ENCODE measurements around the gene XYLT2. TPM values are rescaled to one million over a fixed set of nuclear protein-coding genes. Genes with fewer than 3 reads are reported as not detected.
"Not testable (repeated sequence)": the region's sequence is repeated elsewhere in the genome, so short reads cannot be mapped to it uniquely, and the experiment has no call there.

The XYLT2 gene
- total RNA-seq, 2 experiments from 2014 or later = 29.0 to 31.9 TPM

DNA sequence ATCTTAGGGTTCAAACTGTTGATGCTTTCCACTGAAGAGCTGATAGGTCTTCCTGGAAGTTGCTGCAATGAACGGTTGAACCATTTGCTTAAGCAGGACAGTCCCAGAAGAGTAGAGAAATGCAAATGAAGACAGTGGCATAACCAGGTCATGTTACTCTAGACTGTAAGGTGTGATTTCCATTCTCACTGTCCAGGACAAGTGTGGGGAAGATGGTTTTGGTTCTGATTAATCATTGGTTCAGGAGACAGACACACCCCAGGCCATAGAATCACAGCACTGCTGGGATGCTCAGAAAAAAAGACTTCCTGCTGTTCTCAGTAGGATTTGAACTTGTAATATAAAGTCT, 34.8 kb upstream of the XYLT2 start:
- H3K4me3 Mint-ChIP-seq = no peak overlapping the region
- no peaks in the 10 kb centered on the region for H3K36me3 Mint-ChIP-seq
- DNase-seq (no peak), ATAC-seq (ENCODE audit: low read depth) (no peak)
- POLR2A ChIA-PET = no interaction called here
- peaks cover 27% of the 10 kb centered on the region for H3K27me3 Mint-ChIP-seq
- H3K9me3 Mint-ChIP-seq = no peaks in the 10 kb centered on the region
- no peak overlapping the region for H3K27ac Mint-ChIP-seq
- H3K4me1 Mint-ChIP-seq = no peaks in the 10 kb centered on the region

DNA sequence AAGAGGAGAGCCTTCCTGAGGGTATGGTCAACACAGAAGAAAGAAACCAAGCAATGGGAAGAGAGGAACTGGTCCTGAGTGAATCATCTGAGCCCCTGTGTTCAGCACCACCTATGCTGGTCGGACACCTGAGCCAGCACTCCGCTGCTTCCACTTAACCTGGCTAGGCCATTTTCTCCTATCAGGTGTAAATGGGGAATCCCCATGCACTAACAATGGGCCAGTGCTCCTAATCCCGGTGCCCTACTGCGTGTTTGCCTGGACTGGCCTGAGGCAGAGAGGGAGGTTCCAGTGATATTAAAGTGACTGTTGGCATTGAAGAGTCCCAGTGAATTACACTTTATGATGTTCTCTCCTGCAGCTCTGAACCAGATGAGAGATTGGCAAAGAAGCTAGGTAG, 34.4 kb upstream of the XYLT2 start:
- POLR2A ChIA-PET = no interaction called here
- H3K27ac Mint-ChIP-seq = no peak overlapping the region

DNA sequence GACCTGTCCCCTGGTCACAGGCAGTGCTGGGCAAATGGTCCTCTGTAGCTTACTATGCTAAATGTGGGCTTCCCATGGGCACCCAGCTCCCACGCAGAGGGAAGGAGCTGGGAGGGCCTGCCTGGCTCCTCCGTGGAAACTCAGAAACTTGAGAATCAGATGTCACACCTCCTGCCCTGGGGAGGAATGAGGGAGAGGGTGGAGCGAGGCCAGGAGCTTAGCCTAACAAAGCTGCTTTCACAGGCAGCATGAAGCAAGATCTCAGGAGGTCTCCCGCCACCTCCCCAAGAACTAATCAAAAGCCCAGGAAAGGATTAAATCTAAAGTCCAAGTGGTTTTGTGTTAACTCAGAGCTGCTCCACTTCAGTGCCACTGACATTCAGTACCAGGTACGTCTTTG, 33.6 kb upstream of the XYLT2 start:
- H3K9me3 Mint-ChIP-seq = no peaks in the 10 kb centered on the region
- no peaks in the 10 kb centered on the region for H3K36me3 Mint-ChIP-seq
- no peak overlapping the region for H3K27ac Mint-ChIP-seq
- H3K4me3 Mint-ChIP-seq = no peak overlapping the region
- H3K4me1 Mint-ChIP-seq = no peaks in the 10 kb centered on the region
- H3K27me3 Mint-ChIP-seq = peaks cover 27% of the 10 kb centered on the region
- DNase-seq (no peak), ATAC-seq (ENCODE audit: low read depth) (no peak)
- POLR2A ChIA-PET = no interaction called here

More for the DNA sequence above, 34.4 kb upstream of the XYLT2 start:
- ATAC-seq (ENCODE audit: low read depth) = no peak
- H3K36me3 Mint-ChIP-seq = no peaks in the 10 kb centered on the region
- peaks cover 27% of the 10 kb centered on the region for H3K27me3 Mint-ChIP-seq
- no peak for DNase-seq
- H3K4me1 Mint-ChIP-seq = no peaks in the 10 kb centered on the region
- no peaks in the 10 kb centered on the region for H3K9me3 Mint-ChIP-seq
- no peak overlapping the region for H3K4me3 Mint-ChIP-seq

DNA sequence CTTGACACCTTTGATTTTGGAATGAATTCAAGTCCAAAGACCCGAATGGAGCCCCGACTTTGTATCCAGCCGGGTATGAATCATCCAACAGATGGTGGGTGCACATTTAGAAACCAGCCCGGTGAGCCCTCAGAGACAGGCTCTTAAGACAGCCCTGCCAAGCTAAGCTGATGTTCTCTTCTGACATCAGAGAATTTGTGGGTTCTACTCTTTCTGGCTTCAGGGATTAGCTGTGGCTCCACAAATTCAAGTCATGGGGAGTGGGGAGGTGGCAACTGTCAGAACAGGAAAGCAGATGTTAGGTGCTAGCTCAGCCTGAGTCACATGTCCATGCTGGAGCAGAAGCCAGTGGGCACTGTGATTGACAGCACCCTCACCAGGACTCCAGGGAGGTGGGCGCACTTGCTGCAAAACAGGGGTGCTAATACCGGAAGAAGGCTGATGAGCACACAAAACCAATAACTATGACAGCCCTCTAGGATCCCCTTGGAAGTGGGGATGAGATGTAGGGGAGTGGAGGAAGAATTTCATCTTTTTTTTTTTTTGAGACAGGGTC, 31.4 kb upstream of the XYLT2 start:
- no peak for DNase-seq
- H3K4me3 Mint-ChIP-seq = no peak overlapping the region
- H3K4me1 Mint-ChIP-seq = no peaks in the 10 kb centered on the region
- POLR2A ChIA-PET = no interaction called here
- no peak for ATAC-seq (ENCODE audit: low read depth)
- no peaks in the 10 kb centered on the region for H3K9me3 Mint-ChIP-seq
- no peaks in the 10 kb centered on the region for H3K36me3 Mint-ChIP-seq
- peaks cover 21% of the 10 kb centered on the region for H3K27me3 Mint-ChIP-seq
- H3K27ac Mint-ChIP-seq = no peak overlapping the region

DNA sequence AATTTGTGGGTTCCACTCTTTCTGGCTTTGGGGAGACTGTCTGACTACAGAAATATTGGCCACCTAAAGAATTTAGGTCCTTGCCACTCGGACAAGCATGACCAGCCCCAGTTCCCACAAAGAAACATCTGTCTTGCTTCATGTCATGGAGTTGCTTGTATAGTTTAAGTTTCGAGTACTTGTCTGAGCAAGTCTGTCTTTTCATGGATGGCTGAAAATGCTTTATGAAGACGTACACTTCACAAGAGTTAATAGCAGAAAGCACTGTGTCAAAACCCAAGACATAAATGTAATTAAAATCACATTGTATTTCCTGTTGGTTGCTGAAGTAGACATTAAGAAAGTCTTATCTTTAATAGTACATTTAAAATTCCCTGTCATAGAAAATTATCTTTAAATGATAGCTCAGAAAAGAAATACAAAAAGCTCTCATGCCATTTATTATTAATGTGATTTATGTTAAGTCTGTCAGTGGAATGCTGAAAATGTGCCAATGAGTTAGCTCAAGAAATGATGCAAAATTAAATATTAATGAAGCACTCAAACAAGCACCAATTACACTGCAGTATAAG, 29.8 kb upstream of the XYLT2 start:
- POLR2A ChIA-PET = no interaction called here
- Mint-ChIP-seq H3K4me3 (no peak overlapping the region), H3K9me3 (no peaks in the 10 kb centered on the region), H3K4me1 (no peaks in the 10 kb centered on the region), H3K27ac (no peak overlapping the region), H3K27me3 (peaks cover 21% of the 10 kb centered on the region), H3K36me3 (no peaks in the 10 kb centered on the region)
- ATAC-seq (ENCODE audit: low read depth) (no peak), DNase-seq (no peak)

DNA sequence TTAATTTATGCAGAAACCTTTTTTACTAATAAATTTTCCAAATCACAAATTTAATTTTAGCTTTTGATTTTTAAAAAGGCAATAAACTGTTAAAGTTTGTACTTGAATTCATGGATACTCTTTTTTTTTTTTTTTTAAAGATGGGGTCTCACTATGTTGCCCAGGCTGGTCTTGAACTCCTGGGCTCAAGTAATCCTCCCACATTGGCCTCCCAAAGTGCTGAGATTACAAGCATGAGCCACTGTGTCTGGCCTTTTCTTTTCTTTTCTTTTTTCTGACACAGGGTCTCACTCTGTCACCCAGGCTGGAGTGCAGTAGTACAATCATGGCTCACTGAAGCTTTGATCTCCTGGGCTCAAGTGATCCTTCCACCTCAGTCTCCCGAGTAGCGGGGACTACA, 29.3 kb upstream of the XYLT2 start:
- H3K36me3 Mint-ChIP-seq; ATAC-seq (ENCODE audit: low read depth); H3K27ac Mint-ChIP-seq; H3K9me3 Mint-ChIP-seq; POLR2A ChIA-PET; H3K4me3 Mint-ChIP-seq; DNase-seq; H3K4me1 Mint-ChIP-seq: not testable (repeated sequence)
- peaks cover 21% of the 10 kb centered on the region for H3K27me3 Mint-ChIP-seq

DNA sequence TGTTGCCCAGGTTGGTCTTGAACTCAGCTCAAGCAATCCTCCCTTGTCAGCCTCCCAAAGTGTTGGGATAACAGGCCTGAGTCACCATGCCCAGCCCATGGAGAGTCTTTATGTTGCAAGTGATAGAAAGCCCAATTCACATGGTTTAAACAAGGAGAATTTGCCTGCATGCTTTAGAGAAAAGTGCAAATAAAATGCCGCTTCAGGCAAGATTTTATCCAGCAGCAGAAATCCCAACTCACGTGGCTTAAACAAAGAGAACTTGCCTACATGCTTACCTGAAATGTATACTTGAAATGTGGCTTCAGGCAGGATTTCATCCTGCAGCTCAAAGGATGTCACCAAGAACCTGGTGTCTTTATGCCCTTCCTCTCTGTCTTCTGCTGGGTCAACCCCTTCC, 28.8 kb upstream of the XYLT2 start:
- H3K4me1 Mint-ChIP-seq = no peaks in the 10 kb centered on the region

DNA sequence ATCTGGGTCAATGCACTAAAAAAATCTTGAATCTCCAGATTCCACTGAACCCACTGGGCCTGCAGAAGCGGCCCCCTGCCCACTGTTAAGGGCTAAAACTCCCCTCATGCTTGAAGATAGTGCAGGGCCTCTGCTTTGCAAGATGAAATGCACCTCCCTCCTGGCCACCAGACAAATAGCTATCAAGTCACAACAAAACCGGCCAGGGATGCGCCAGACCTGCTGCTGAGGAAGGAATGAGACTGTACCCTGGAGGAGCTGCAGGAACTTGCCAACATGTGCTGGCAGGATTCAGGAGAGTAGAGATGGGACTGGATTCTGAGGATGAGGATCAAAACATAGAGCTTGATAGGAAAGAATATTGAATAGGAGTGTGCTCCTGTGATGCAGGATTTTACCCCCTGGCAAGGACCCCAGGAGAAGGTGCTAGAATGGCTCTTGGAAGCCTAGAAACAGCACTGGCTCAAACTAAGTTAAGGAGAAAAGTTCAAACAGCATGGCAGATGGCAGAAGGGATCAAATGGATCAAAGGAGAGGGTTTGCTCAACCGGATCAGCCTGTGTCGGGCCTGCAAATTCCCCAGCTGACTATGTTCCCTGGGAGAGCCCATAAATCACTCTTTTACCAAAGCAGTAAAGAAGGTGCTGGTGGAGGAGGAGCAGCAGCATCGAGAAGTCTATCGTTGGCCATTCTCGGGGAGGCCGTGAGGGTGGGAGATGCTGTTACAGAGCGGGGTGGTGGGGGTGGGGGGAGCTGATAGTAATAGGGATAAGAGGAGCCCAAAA, 27.2 kb upstream of the XYLT2 start:
- no peaks in the 10 kb centered on the region for H3K36me3 Mint-ChIP-seq
- no peaks in the 10 kb centered on the region for H3K4me1 Mint-ChIP-seq
- ATAC-seq (ENCODE audit: low read depth) (no peak), DNase-seq (no peak)
- no peak overlapping the region for H3K27ac Mint-ChIP-seq
- no peaks in the 10 kb centered on the region for H3K9me3 Mint-ChIP-seq
- H3K27me3 Mint-ChIP-seq = peaks cover 16% of the 10 kb centered on the region
- POLR2A ChIA-PET = no interaction called here
- H3K4me3 Mint-ChIP-seq = no peak overlapping the region

More for the DNA sequence above, 28.8 kb upstream of the XYLT2 start:
- Mint-ChIP-seq H3K27ac (no peak overlapping the region), H3K4me3 (no peak overlapping the region), H3K36me3 (no peaks in the 10 kb centered on the region), H3K9me3 (no peaks in the 10 kb centered on the region), H3K27me3 (peaks cover 21% of the 10 kb centered on the region)
- POLR2A ChIA-PET = no interaction called here
- DNase-seq (no peak), ATAC-seq (ENCODE audit: low read depth) (no peak)

DNA sequence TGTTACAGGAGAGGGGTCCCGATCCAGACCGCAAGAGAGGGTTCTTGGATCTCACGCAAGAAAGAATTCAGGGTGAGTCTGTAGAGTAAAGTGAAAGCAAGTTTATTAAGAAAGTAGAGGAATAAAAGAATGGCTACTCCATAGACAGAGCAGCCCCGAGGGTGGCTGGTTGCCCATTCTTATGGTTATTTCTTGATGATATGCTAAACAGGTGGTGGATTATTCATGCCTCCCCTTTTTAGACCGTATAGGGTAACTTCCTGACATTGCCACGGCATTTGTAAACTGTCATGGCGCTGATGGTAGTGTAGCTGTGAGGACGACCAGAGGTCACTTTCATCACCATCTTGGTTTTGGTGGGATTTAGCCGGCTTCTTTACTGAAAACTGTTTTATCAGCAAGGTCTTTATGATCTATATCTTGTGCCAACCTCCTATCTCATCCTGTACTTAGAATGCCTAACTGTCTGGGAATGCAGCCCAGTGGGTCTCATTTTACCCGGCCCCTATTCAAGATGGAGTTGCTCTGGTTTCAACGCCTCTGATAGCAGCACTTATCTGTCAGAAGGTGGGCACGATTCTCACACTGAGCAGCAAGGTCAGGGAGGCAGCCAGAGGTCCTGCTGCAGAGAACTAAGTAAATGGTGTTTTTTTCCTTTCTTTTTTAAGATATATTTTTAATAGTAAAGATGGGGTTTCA, 26.5 kb upstream of the XYLT2 start:
- H3K9me3 Mint-ChIP-seq = no peaks in the 10 kb centered on the region
- DNase-seq = no peak
- peak overlapping the region; percentile 44 for H3K27ac Mint-ChIP-seq
- H3K27me3 Mint-ChIP-seq = peaks cover 9% of the 10 kb centered on the region
- no peaks in the 10 kb centered on the region for H3K36me3 Mint-ChIP-seq
- H3K4me1 Mint-ChIP-seq = no peaks in the 10 kb centered on the region
- no peak for ATAC-seq (ENCODE audit: low read depth)
- POLR2A ChIA-PET = no interaction called here
- H3K4me3 Mint-ChIP-seq = no peak overlapping the region

DNA sequence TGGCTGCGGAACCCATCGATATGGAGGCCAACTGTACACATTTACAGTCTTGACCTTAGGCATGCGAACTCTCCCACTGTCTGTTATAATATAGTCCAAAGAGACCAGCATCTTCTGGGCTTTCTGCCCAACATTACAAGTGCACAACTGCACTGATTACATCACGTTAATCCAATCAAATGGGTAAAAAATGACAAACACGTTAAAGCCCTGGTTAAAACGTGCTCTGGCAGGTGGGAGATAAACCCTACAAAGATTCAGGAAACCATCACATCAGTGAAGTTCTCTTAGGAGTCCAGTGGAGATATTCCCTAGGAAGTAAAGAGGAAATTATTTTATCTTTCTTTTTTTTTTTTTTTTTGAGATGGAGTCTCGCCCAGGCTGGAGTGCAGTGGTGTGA, 23.7 kb upstream of the XYLT2 start:
- no peak overlapping the region for H3K27ac Mint-ChIP-seq
- no peak for ATAC-seq (ENCODE audit: low read depth)
- no peaks in the 10 kb centered on the region for H3K36me3 Mint-ChIP-seq
- H3K27me3 Mint-ChIP-seq = peaks cover 5% of the 10 kb centered on the region
- no peaks in the 10 kb centered on the region for H3K9me3 Mint-ChIP-seq
- H3K4me1 Mint-ChIP-seq = no peaks in the 10 kb centered on the region
- H3K4me3 Mint-ChIP-seq = no peak overlapping the region
- DNase-seq = no peak
- POLR2A ChIA-PET = no interaction called here

DNA sequence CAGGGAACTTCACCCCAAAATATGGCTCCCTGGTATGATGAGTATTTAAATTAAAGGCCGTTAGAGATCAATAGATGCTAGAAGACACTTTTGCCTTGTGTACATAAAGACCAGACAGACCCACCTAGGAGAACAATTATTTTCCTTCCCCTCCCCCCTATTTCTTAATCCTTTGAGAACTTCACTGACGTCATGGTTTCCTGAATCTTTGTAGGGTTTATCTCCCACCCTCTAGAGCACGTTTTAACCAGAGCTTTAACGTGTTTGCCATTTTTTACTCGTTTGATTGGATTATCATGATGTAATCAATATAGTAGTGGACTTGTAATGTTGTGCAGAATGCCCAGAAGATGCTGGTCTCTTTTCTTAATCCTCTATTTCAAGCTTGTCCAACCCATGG, 22.9 kb upstream of the XYLT2 start:
- H3K9me3 Mint-ChIP-seq = no peaks in the 10 kb centered on the region
- ATAC-seq (ENCODE audit: low read depth) = no peak

DNA sequence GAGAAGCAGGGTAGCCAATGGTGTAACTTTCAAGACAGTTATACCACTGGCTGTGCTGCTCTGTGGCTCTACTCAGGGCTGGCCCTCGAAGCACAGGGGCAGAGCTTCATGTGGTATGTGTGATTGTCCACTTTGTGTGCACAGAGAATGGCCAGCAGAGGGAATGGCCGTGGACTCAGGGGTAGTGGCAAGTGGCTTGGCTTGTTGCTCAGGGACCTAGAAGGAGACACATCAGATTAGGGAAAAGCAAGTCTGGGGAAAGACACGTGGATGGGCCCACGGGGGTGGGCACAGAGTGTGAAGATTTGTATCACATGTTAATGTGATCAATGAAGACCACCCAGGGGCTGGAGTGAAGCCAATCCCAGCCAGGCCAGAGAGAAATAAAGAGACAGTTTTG, 20.0 kb upstream of the XYLT2 start:
- no peaks in the 10 kb centered on the region for H3K36me3 Mint-ChIP-seq
- H3K4me3 Mint-ChIP-seq = no peak overlapping the region
- no peaks in the 10 kb centered on the region for H3K4me1 Mint-ChIP-seq
- H3K27ac Mint-ChIP-seq = no peak overlapping the region
- H3K27me3 Mint-ChIP-seq = no peaks in the 10 kb centered on the region
- DNase-seq (no peak), ATAC-seq (ENCODE audit: low read depth) (no peak)
- H3K9me3 Mint-ChIP-seq = no peaks in the 10 kb centered on the region
- POLR2A ChIA-PET = no interaction called here

More for the DNA sequence above, 22.9 kb upstream of the XYLT2 start:
- POLR2A ChIA-PET = no interaction called here
- DNase-seq = no peak
- H3K36me3 Mint-ChIP-seq = no peaks in the 10 kb centered on the region
- H3K27me3 Mint-ChIP-seq = peaks cover 5% of the 10 kb centered on the region
- no peaks in the 10 kb centered on the region for H3K4me1 Mint-ChIP-seq
- no peak overlapping the region for H3K27ac Mint-ChIP-seq
- H3K4me3 Mint-ChIP-seq = no peak overlapping the region

DNA sequence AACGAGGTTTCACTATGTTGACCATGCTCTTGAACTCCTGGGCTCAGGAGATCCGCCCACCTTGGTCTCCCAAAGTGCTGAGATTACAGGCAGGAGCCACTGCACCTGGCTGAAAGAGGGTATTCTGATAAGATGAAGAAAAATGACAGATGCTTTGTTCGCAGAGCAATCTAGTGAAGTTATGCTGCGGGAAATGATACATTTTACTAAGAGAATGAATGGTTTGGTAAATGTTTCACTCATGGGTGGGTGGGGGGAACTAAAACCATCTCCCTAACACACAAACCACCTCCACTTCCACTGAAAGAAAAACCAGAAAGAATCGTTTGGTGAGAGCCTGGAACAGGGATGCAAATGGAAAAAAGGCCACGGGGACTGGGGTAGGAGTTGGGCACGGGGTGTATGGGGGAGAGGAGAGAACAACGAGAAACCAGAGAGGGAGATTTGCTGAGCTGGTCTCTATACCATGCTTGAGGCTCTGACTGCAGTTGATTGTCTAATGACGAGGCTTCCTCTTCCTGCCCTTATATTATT, 19.0 kb upstream of the XYLT2 start:
- no peak overlapping the region for H3K27ac Mint-ChIP-seq
- peaks cover under 1% of the 10 kb centered on the region for H3K27me3 Mint-ChIP-seq
- DNase-seq (no peak), ATAC-seq (ENCODE audit: low read depth) (no peak)
- no peaks in the 10 kb centered on the region for H3K9me3 Mint-ChIP-seq
- H3K36me3 Mint-ChIP-seq = no peaks in the 10 kb centered on the region
- no peaks in the 10 kb centered on the region for H3K4me1 Mint-ChIP-seq
- POLR2A ChIA-PET = no interaction called here
- H3K4me3 Mint-ChIP-seq = no peak overlapping the region
